Muscle layer of colon (tissue), 2 donors: ENCODE data around the gene PCDH9.
"Not testable (repeated sequence)": the region's sequence is repeated elsewhere in the genome, so short reads cannot be mapped to it uniquely, and the experiment has no call there.

Experiments
- H3K27ac ChIP-seq: one replicate; pipeline ENCODE4 v1.7.0; 2013; ENCODE audit warnings: low read depth, mild to moderate bottlenecking, low read length, moderate library complexity
- H3K27me3 ChIP-seq, 2 donors: one replicate each; pipeline ENCODE4 v1.7.0; 2013; ENCODE audit warnings: low read length in 2 of 2, mild to moderate bottlenecking in 2 of 2; ENCODE audit not compliant: insufficient read depth in 2 of 2, control insufficient read depth in 1 of 2
- H3K36me3 ChIP-seq: one replicate; pipeline ENCODE4 v1.7.0; 2013; ENCODE audit warnings: mild to moderate bottlenecking, low read length; ENCODE audit not compliant: insufficient read depth
- H3K4me1 ChIP-seq: one replicate; pipeline ENCODE4 v1.7.0; 2013; ENCODE audit warnings: mild to moderate bottlenecking, low read length; ENCODE audit not compliant: insufficient read depth
- H3K4me3 ChIP-seq, 2 donors: one replicate each; pipeline ENCODE4 v1.7.0; 2013; ENCODE audit warnings: low read length in 2 of 2, low read depth in 1 of 2, mild to moderate bottlenecking in 1 of 2, moderate library complexity in 1 of 2
- H3K9ac ChIP-seq: one replicate; pipeline ENCODE4 v1.7.0; 2013; ENCODE audit warnings: low read length
- H3K9me3 ChIP-seq: one replicate; pipeline ENCODE4 v1.7.0; 2013; ENCODE audit warnings: mild to moderate bottlenecking, low read length
- donor health status: abdominal sarcoma.
- donor health status: Adenocarcinoma of cecum.

The PCDH9 gene

DNA sequence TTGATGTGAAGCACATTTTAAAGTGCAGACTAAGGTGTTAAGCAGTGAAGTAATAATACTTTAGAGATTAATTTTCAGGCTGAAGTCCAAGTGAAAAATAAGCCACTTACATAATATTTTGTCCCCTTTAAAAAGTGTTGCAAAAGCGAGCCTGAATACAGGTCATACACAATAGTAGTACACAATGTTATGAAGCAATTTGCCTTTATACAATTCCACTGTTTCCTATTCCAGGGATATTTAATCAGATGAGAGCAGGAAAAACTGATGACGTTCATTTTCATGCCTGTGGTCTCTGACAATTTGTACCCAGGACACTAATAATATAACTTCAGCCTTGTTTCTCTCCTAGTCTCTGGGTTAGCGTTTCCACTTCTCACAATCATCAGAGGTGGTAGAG, 916.7 kb downstream of the PCDH9 start:
- H3K27ac ChIP-seq: no peak overlapping the region
- peaks cover 6% of the 10 kb centered on the region for H3K4me1 ChIP-seq
- H3K9me3 ChIP-seq: no peaks in the 10 kb centered on the region
- no peaks in the 10 kb centered on the region for H3K36me3 ChIP-seq
- no peaks in the 10 kb centered on the region for H3K27me3 ChIP-seq
- H3K9ac ChIP-seq: no peak overlapping the region
- H3K4me3 ChIP-seq: no peak overlapping the region

GRCh38 chr13:66312312-66313087, 917.6 kb downstream of the PCDH9 start:
- peaks cover 6% of the 10 kb centered on the region for H3K4me1 ChIP-seq
- H3K4me3 ChIP-seq: no peak overlapping the region
- H3K27me3 ChIP-seq: no peaks in the 10 kb centered on the region
- no peaks in the 10 kb centered on the region for H3K9me3 ChIP-seq
- H3K36me3 ChIP-seq: no peaks in the 10 kb centered on the region
- H3K27ac ChIP-seq: no peak overlapping the region
- no peak overlapping the region for H3K9ac ChIP-seq

DNA sequence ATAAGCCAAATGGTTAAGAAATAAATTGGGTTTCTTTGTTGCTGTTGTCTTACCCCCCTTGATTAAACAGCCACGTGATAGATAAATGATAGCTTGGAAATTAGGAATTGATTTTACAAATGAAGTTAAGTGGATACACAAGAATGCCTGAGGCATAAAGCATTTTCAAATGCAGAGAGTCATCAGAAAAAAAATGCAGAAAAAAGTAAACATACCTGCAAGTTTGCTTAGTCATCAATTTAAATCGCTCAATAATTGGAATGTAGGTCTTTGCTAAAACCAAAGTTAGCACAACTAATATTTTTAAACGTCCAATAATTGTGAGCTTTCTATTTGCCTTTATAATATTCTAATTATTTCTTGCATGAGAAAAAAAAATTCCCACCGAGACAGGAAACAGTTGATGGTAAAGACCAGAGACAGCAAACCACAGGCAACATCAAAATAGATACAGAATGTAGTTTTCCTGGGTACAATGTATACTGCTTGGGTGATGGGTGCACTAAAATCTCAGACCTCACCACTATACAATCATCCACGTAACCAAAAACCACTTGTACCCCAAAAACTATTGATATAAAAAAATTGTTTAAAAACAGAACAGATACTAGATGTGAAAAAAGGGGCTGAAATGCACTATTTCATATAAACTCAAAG, 924.0 kb downstream of the PCDH9 start:
- Histone ChIP-seq H3K36me3 (no peaks in the 10 kb centered on the region), H3K4me1 (no peaks in the 10 kb centered on the region), H3K27me3 (no peaks in the 10 kb centered on the region), H3K4me3 (no peak overlapping the region), H3K27ac (no peak overlapping the region), H3K9me3 (no peaks in the 10 kb centered on the region), H3K9ac (no peak overlapping the region)

DNA sequence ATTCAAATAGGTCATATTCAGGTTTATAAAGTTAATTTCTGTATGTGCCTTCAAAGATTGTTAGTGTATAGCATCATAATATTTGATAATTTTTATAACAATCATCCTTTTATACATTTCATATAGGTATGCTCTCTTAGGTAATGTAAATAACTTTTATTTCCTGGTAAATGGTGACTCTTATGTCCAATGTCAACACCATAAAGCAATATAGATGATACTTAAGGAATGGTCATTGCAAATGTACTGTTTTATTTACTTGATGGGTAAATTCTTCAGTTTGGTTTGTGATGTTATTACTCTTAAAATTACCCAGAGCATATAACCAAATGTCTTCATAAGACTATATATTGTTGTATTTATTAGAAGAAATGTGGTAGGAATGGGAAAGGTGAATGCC, 928.7 kb downstream of the PCDH9 start:
- Histone ChIP-seq H3K4me1 (no peaks in the 10 kb centered on the region), H3K9me3 (no peaks in the 10 kb centered on the region), H3K27ac (no peak overlapping the region), H3K9ac (no peak overlapping the region), H3K27me3 (no peaks in the 10 kb centered on the region), H3K4me3 (no peak overlapping the region), H3K36me3 (no peaks in the 10 kb centered on the region)

DNA sequence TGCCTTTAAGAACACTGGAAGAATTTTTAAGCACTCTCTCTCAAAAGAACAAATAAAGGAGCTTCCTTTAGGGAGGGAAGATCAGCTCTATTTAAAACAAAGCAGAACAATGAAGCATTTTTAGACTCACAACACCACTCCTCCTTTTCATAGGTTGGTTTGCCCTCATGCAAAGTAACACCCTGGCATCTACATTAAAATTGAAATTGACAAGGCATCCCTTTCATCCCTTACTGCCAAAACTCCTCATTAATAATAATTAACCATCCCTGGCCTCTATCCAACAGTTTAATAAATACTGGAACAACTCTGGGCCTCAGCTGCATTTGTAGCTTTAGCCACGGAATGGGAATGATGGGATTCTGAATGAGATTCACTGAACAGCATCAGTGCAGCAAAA, 929.1 kb downstream of the PCDH9 start:
- Histone ChIP-seq H3K4me1 (no peaks in the 10 kb centered on the region), H3K27me3 (no peaks in the 10 kb centered on the region), H3K9ac (no peak overlapping the region), H3K36me3 (no peaks in the 10 kb centered on the region), H3K9me3 (no peaks in the 10 kb centered on the region), H3K27ac (no peak overlapping the region), H3K4me3 (no peak overlapping the region)

DNA sequence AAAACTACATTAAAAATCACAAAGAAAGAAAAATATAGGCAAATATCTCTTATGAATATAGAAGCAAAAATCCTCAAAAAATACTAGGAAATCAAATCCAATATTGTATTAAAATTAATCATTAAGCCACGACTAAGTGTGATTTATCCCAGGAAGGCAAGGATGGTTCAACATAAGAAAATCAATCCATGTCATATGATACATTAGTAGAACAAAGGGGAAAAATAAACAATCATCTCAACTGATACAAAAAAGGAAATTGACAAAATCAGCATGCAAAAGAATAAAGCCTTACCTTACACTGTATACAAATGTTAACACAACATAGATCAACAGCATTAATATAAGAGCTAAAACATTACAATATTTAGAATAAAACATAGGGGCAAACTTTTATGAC, 933.3 kb downstream of the PCDH9 start:
- Histone ChIP-seq H3K9ac (no peak overlapping the region), H3K36me3 (no peaks in the 10 kb centered on the region), H3K9me3 (no peaks in the 10 kb centered on the region), H3K27ac (no peak overlapping the region), H3K4me1 (no peaks in the 10 kb centered on the region), H3K27me3 (no peaks in the 10 kb centered on the region), H3K4me3 (no peak overlapping the region)

- H3K4me3 ChIP-seq: no peak overlapping the region
- H3K27me3 ChIP-seq: no peaks in the 10 kb centered on the region
- no peaks in the 10 kb centered on the region for H3K9me3 ChIP-seq
- H3K27ac ChIP-seq: no peak overlapping the region
- no peak overlapping the region for H3K9ac ChIP-seq
- H3K36me3 ChIP-seq: no peaks in the 10 kb centered on the region
- H3K4me1 ChIP-seq: no peaks in the 10 kb centered on the region
Observed at GRCh38 chr13:66296328-66296727, 933.8 kb downstream of the PCDH9 start.

DNA sequence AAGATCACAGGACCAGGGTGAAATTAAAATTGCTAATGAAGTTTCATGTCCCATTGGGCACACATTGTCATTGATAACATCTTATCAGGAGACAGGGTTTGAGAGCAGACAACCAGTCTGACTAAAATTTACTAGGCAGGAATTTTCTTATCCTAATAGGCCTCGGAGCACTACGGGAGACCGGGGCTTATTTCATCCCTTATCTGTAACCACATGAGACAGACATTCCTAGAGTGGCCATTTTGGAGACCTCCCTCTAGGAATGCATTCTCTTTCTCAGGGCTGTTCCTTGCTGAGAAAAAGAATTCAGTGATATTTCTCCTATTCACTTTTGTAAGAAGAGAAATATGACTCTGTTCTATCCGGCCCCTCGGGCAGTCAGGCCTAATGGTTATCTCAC, 943.3 kb downstream of the PCDH9 start:
- H3K27ac ChIP-seq, H3K4me1 ChIP-seq, H3K27me3 ChIP-seq, H3K36me3 ChIP-seq, H3K4me3 ChIP-seq, H3K9ac ChIP-seq, H3K9me3 ChIP-seq: not testable (repeated sequence)

DNA sequence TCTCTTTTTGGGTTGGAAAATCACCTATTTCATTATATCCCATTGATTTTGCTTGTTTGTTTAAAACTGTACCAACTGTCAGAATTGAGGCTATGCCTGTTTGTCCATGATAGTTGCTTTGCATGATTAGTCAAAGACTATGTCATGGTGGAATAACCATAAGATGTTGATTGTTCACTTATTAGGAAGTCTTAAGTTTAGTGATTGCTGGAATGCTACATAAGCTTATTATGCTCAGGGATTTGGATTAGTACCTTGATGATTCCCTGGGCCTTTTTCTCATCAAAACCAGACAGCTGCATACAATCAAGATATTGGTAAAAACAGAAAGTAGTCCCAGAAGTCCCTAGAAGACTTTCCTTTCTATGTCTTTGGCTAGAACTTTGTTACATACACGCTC, 954.7 kb downstream of the PCDH9 start:
- H3K9ac ChIP-seq: no peak overlapping the region
- no peaks in the 10 kb centered on the region for H3K36me3 ChIP-seq
- H3K27me3 ChIP-seq: no peaks in the 10 kb centered on the region
- no peaks in the 10 kb centered on the region for H3K4me1 ChIP-seq
- H3K27ac ChIP-seq: no peak overlapping the region
- H3K9me3 ChIP-seq: no peaks in the 10 kb centered on the region
- no peak overlapping the region for H3K4me3 ChIP-seq

- Histone ChIP-seq H3K36me3 (no peaks in the 10 kb centered on the region), H3K27me3 (no peaks in the 10 kb centered on the region), H3K9ac (no peak overlapping the region), H3K27ac (no peak overlapping the region), H3K4me1 (no peaks in the 10 kb centered on the region), H3K4me3 (no peak overlapping the region), H3K9me3 (no peaks in the 10 kb centered on the region)
Observed at GRCh38 chr13:66273011-66273410, 957.1 kb downstream of the PCDH9 start.

DNA sequence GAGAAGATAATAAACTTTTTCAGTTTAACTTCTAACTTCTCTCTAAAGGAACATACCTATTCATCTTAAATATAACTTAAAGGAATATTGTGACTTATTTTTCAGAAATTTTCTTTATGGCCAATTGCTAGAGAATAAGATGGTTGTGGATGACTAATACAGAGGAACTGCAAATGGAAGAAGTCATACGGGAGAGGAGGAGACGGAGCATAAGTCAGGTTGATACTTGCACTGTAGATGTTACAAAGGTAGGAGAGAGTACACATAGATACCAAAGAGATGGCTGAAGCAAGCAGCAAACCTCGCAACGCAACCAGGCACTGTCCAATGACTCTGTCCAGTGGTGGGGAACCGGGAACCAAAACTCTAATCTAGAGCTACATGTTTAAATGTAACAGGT, 963.4 kb downstream of the PCDH9 start:
- no peaks in the 10 kb centered on the region for H3K9me3 ChIP-seq
- H3K4me1 ChIP-seq: no peaks in the 10 kb centered on the region
- no peak overlapping the region for H3K4me3 ChIP-seq
- H3K36me3 ChIP-seq: no peaks in the 10 kb centered on the region
- no peak overlapping the region for H3K9ac ChIP-seq
- H3K27me3 ChIP-seq: no peaks in the 10 kb centered on the region
- H3K27ac ChIP-seq: no peak overlapping the region

GRCh38 chr13:66266348-66266747, 963.8 kb downstream of the PCDH9 start:
- Histone ChIP-seq H3K27ac (no peak overlapping the region), H3K4me1 (no peaks in the 10 kb centered on the region), H3K36me3 (no peaks in the 10 kb centered on the region), H3K4me3 (no peak overlapping the region), H3K9ac (no peak overlapping the region), H3K9me3 (no peaks in the 10 kb centered on the region), H3K27me3 (no peaks in the 10 kb centered on the region)
